ENCODE results near the gene CSPG5. TPM values are rescaled to one million over a fixed set of nuclear protein-coding genes. Genes with fewer than 3 reads are reported as not detected.

The CSPG5 gene
- polyA plus RNA-seq, 4 donors = 0.37 to 0.64 TPM; not detected in 2

DNA sequence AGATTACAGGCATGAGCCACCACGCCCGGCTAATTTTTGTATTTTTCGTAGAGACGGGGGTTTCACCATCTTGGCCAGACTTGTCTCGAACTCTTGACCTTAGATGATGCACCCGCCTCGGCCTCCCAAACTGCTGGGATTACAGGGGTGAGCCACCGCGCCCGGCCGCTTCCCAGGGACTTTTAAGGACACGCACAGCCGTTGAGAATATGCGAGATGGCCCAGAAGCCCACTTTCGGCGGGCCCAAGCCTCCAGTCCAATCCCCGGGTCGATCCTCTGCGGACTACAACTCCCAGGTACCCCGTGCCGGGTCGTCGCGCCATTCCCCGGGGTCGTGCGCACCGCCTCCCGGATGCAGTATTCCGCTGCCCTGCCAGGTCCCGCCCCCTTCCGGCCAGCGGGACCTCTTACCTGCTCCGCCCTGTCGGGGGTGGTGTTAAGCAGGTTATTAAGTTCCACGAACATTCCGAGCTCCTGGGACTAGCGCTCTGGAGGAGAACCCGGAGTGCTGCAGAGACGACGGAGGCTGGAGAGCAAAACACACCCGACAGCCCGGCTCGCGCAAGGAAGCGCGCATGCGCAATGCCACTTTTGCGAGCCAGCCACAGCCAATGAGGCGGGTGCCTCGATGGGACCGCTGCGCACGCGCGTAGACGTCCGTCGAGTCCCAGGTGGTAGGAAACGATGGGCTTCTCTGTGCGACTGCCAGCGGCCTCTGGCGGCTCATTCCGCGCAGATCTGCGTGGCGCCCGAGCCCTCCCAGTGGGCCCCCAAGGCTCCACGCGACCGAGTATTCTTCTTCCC, 65.3 kb downstream of the CSPG5 start, which contains the start of gene ELP6:
ELP6 (minus strand) TSS at position 588 of the 805 bp plus-strand sequence; CDS start at position 466, 122 bp downstream.
- Histone ChIP-seq H3K9me3 (ENCODE audit: control insufficient read depth in 2 of 2, insufficient read depth in 1 of 2, low read depth in 1 of 2, low read length in 1 of 2) (no peaks in the 10 kb centered on the region), H3K27ac (ENCODE audit: low read depth in 1 of 3, low read length in 2 of 3) (peak within 1 kb of the TSS; percentile 61 to 92 (median 91)), H3K36me3 (ENCODE audit: control insufficient read depth in 3 of 3, insufficient read depth in 2 of 3, low read depth in 1 of 3, low read length in 3 of 3) (peaks cover 0 to 18% (median 4%) of the 10 kb centered on the region in 3 donors), H3K4me1 (ENCODE audit: control insufficient read depth in 3 of 3, insufficient read depth in 2 of 3, low read depth in 1 of 3, low read length in 2 of 3) (peaks cover 0 to 3% (median 2%) of the 10 kb centered on the region in 3 donors), H3K4me3 (ENCODE audit: low read depth in 1 of 3, low read length in 3 of 3) (peak within 1 kb of the TSS; percentile 30 to 63 (median 46)), H3K27me3 (ENCODE audit: control insufficient read depth in 3 of 3, insufficient read depth in 3 of 3, low read length in 3 of 3) (no peaks in the 10 kb centered on the region)
- FAIRE-seq = no peak
- DNase-seq = peak; percentile 96 to 98
- WGBS, 3 donors = 0% methylated on average over 68 to 71 of the region's 71 CpGs

DNA sequence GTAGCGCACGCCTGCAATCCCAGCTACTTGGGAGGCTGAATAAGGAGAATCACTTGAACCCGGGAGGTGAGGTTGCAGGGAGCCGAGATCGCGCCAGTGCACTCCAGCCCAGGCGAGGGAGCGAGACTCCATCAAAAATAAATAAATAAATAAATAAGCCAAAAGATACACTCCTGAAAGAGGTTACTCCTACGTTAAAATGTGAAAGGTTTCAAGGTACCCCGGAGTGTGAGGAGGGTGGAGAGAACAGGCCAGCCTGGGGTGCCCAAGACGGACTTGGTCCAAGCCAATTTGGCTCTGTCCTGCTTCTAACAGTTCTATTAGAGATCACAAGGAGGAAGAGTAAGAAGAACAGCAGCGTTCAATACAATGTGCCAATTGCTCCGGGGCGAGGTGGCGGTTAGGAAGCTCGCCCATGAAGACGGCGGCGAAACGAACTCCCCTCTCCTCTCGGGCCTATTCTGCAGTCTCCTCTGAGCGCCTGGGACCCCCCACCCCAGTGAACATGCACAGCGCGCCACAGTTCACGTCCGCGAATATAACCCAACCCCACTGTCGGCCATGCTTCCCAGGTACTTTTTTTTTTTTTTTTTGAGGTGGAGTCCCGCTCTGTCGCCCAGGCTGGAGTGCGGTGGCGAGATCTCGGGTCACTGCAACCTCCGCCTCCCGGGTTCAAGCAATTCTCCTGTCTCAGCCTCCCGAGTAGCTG, 66.1 kb downstream of the CSPG5 start:
- Histone ChIP-seq H3K4me3 (ENCODE audit: low read depth in 1 of 3, low read length in 3 of 3) (peak overlapping the region; percentile 30 to 63 (median 46)), H3K9me3 (ENCODE audit: control insufficient read depth in 2 of 2, insufficient read depth in 1 of 2, low read depth in 1 of 2, low read length in 1 of 2) (no peaks in the 10 kb centered on the region), H3K36me3 (ENCODE audit: control insufficient read depth in 3 of 3, insufficient read depth in 2 of 3, low read depth in 1 of 3, low read length in 3 of 3) (peaks cover 0 to 18% (median 4%) of the 10 kb centered on the region in 3 donors), H3K27ac (ENCODE audit: low read depth in 1 of 3, low read length in 2 of 3) (peak overlapping the region in 2 of 3 donors; percentile 91 to 92), H3K27me3 (ENCODE audit: control insufficient read depth in 3 of 3, insufficient read depth in 3 of 3, low read length in 3 of 3) (no peaks in the 10 kb centered on the region), H3K4me1 (ENCODE audit: control insufficient read depth in 3 of 3, insufficient read depth in 2 of 3, low read depth in 1 of 3, low read length in 2 of 3) (peaks cover 0 to 3% (median 2%) of the 10 kb centered on the region in 3 donors)
- FAIRE-seq (no peak), DNase-seq (peak; percentile 27 to 62)
- 18 to 23% (median 19%) methylated on average over 31 to 36 of the region's 36 CpGs for WGBS, 3 donors

Other genes starting within 250 kb of the CSPG5 start
- gene PTPN23, start 197.8 kb downstream of the CSPG5 start, polyA plus RNA-seq = 10 to 100 TPM; 10.3 to 34.3 (median 13.9) TPM
- 10 to 100 TPM; 43.8 to 71.7 (median 55.6) TPM for gene SCAP, start 102.9 kb downstream of the CSPG5 start, polyA plus RNA-seq
- 10 to 100 TPM; 27.8 to 35.3 (median 29.9) TPM for gene ELP6, start 65.2 kb downstream of the CSPG5 start, polyA plus RNA-seq
- 10 to 100 TPM; 10.7 to 52.6 (median 19.4) TPM for gene SMARCC1, start 203.0 kb upstream of the CSPG5 start, polyA plus RNA-seq
- 10 to 100 TPM; 27.7 to 38.9 (median 36.1) TPM for gene DHX30, start 224.3 kb upstream of the CSPG5 start, polyA plus RNA-seq